ENCODE results near the gene TBC1D1.

TBC1D1 gene

GRCh38 chr4:38178392-38178995, 287.6 kb downstream of the TBC1D1 start:
- no peak for DNase-seq

- DNase-seq = peak in 1 of 2 experiments; percentile 34
Observed at GRCh38 chr4:38179690-38180377, 288.9 kb downstream of the TBC1D1 start.

- no peak for DNase-seq
Observed at GRCh38 chr4:38180456-38180855, 289.6 kb downstream of the TBC1D1 start.

- no peak for DNase-seq
Observed at GRCh38 chr4:38181286-38181685, 290.4 kb downstream of the TBC1D1 start.

GRCh38 chr4:38182334-38182998, 291.6 kb downstream of the TBC1D1 start:
- DNase-seq = no peak

GRCh38 chr4:38184404-38184803, 293.5 kb downstream of the TBC1D1 start:
- DNase-seq = no peak

- DNase-seq = no peak
Observed at GRCh38 chr4:38185406-38186144, 294.7 kb downstream of the TBC1D1 start.

GRCh38 chr4:38188136-38188535, 297.3 kb downstream of the TBC1D1 start:
- DNase-seq = no peak

GRCh38 chr4:38188631-38189101, 297.8 kb downstream of the TBC1D1 start:
- DNase-seq = no peak

Measured in NCI-H1930 (cell line).